Endothelial cell of umbilical vein (primary cell): ENCODE results near the gene SLC9B1. TPM values are rescaled to one million over a fixed set of nuclear protein-coding genes. Genes with fewer than 3 reads are reported as not detected.

Experiments used
- BruUV-seq: library from RNA; stranded (reverse); fragments of 400-500 nt; replicated peaks from 2 replicates; lab custom pipeline; 2021; lab: Mats Ljungman, UMichigan
- CTCF ChIA-PET: fragments of 300-600, 350-600 bp; sonication (Branson Sonifier 250); formaldehyde crosslinking; loops from one replicate; lab custom pipeline; 2021; ENCODE audit warnings: antibody characterized with exemption, inconsistent platforms; lab: Charles Lee
- POLR2A ChIA-PET: fragments of 300-600, 350-600 bp; sonication (Branson Sonifier 250); formaldehyde crosslinking; loops from one replicate; lab custom pipeline; 2021; ENCODE audit warnings: antibody characterized with exemption, inconsistent platforms; lab: Charles Lee
- DNase-seq: peaks from one replicate; pipeline ENCODE4 v3.0.0-alpha.2; 2011; ENCODE audit warnings: low read depth, low spot score
- FAIRE-seq: peaks from 2 replicates; lab custom pipeline; 2011; peaks lifted over from hg19 to GRCh38; lab: Jason Lieb, UNC
- H2AFZ ChIP-seq: 2 replicates; pipeline ENCODE4 v1.6.0; 2012; ENCODE audit warnings: low read depth, low read length, control low read depth, inconsistent platforms
- H3K27ac ChIP-seq: 2 replicates; pipeline ENCODE4 v1.5.1; 2011; ENCODE audit warnings: low read depth, mild to moderate bottlenecking, control low read depth, low read length, moderate library complexity; ENCODE audit not compliant: insufficient read depth
- H3K27me3 ChIP-seq, 2 experiments: 2 replicates each; pipeline versions ENCODE4 v1.6.0 to v1.6.1; 2011; ENCODE audit warnings: low read length in 2 of 2, mixed read lengths in 1 of 2; ENCODE audit not compliant: control insufficient read depth in 2 of 2, insufficient read depth in 2 of 2
- H3K36me3 ChIP-seq, 2 experiments: 2 replicates in 1 of 2; 3 replicates in 1 of 2; pipeline ENCODE4 v1.5.1; 2011; ENCODE audit warnings: low read length in 2 of 2, mild to moderate bottlenecking in 1 of 2, moderate library complexity in 1 of 2; ENCODE audit not compliant: control insufficient read depth in 2 of 2, insufficient read depth in 2 of 2; ENCODE audit errors: extremely low read depth in 1 of 2
- H3K4me1 ChIP-seq: 3 replicates; pipeline ENCODE4 v1.5.1; 2011; ENCODE audit warnings: mild to moderate bottlenecking, low read length; ENCODE audit not compliant: control insufficient read depth, insufficient read depth; ENCODE audit errors: extremely low read depth
- H3K4me2 ChIP-seq: 2 replicates; pipeline ENCODE4 v1.6.1; 2011; ENCODE audit warnings: low read length, control low read depth, mixed read lengths; ENCODE audit not compliant: insufficient read depth
- H3K4me3 ChIP-seq, 3 experiments: fragments of 200-600 bp in 1 of 3; sonication (generic), shearing (Covaris generic) in 1 of 3; replicated peaks in 1 of 3; 2 replicates each; pipeline ENCODE4 v1.5.1; 2011 to 2016; ENCODE audit warnings: control low read depth in 3 of 3, low read length in 3 of 3, mild to moderate bottlenecking in 2 of 3, inconsistent platforms in 1 of 3, low read depth in 1 of 3, moderate library complexity in 1 of 3; ENCODE audit not compliant: insufficient read depth in 1 of 3
- H3K79me2 ChIP-seq: 2 replicates; pipeline ENCODE4 v1.6.0; 2012; ENCODE audit warnings: low read length, inconsistent platforms; ENCODE audit not compliant: control insufficient read depth, insufficient read depth
- H3K9ac ChIP-seq: replicated peaks from 2 replicates; pipeline ENCODE3; 2011; ENCODE audit warnings: low read length, control low read depth; ENCODE audit not compliant: insufficient read depth; ENCODE audit errors: extremely low read depth
- H3K9me1 ChIP-seq: replicated peaks from 3 replicates; pipeline ENCODE4 v1.6.0; 2011; ENCODE audit warnings: mild to moderate bottlenecking, low read length; ENCODE audit not compliant: control insufficient read depth, insufficient read depth; ENCODE audit errors: extremely low read depth
- H3K9me3 ChIP-seq: replicated peaks from 2 replicates; pipeline ENCODE4 v1.5.1; 2012; ENCODE audit warnings: low read length, inconsistent platforms; ENCODE audit not compliant: control insufficient read depth, insufficient read depth
- H4K20me1 ChIP-seq: replicated peaks from 2 replicates; pipeline ENCODE3; 2011; ENCODE audit warnings: mild to moderate bottlenecking, low read length; ENCODE audit not compliant: control insufficient read depth, insufficient read depth; ENCODE audit errors: extremely low read depth
- EZH2 ChIP-seq: IDR thresholded peaks from 2 replicates; pipeline ENCODE4 v1.6.1; 2012; ENCODE audit warnings: borderline replicate concordance, low read depth, mild to moderate bottlenecking, moderate library complexity, low read length, inconsistent platforms; ENCODE audit not compliant: severe bottlenecking
- GATA2 ChIP-seq: IDR thresholded peaks from 2 replicates; pipeline ENCODE4 v1.7.0; 2011; ENCODE audit warnings: low read depth, mild to moderate bottlenecking, moderate library complexity, mixed read lengths, low read length; ENCODE audit not compliant: insufficient read length, insufficient read depth
- MYC ChIP-seq: IDR thresholded peaks from one replicate; pipeline ENCODE4 v1.6.1; 2011; ENCODE audit warnings: mild to moderate bottlenecking, low read depth, low read length
- POLR2A ChIP-seq: IDR thresholded peaks from 2 replicates; pipeline ENCODE4 v1.6.1; 2012; ENCODE audit warnings: low read depth, mild to moderate bottlenecking, control low read depth, low read length
- dilution Hi-C: fragments of 300-500 bp; cut with MboI; formaldehyde crosslinking; loops from one replicate; pipeline ENCODE4 v1.15.0; 2019; ENCODE audit warnings: low sequenced_read_pairs; ENCODE audit not compliant: extremely low pct_ligation_motif_present
- intact Hi-C: fragments of 100-400 bp; cut with micrococcal nuclease; formaldehyde crosslinking; loops from one replicate; pipeline ENCODE4 v1.10.0; 2022
- polyA plus RNA-seq, 4 experiments: library from polyadenylated mRNA; depleted of rRNA in 3 of 4; stranded (reverse) in 3 of 4; unstranded in 1 of 4; fragments of >200 nt; gene quantifications; 2 replicates each; pipeline versions ENCODE4 v1.2.1 to v1.2.3, GENCODE V29; 2011 to 2012; ENCODE audit warnings: missing spikeins in 1 of 4
- total RNA-seq: library from RNA; stranded (reverse); gene quantifications from 2 replicates; pipeline ENCODE4 v1.2.3, GENCODE V29; 2021
- TF ChIP-seq, protein P1 (sequence below), 2 donors: IDR thresholded peaks; 1 replicate in 1 of 2; 2 replicates in 1 of 2; pipeline ENCODE4 v1.5.1; 2011; ENCODE audit warnings: low read length in 2 of 2, mild to moderate bottlenecking in 2 of 2, moderate library complexity in 2 of 2, control low read depth in 1 of 2, inconsistent platforms in 1 of 2, low read depth in 1 of 2; ENCODE audit not compliant: insufficient read depth in 1 of 2; ENCODE audit errors: extremely low read depth in 1 of 2

The SLC9B1 gene
- total and polyA plus RNA-seq, 2 donors (not counting 3 experiments of a cell fraction or from before 2014, with no cell fraction given) = 0.19 to 0.49 TPM

DNA sequence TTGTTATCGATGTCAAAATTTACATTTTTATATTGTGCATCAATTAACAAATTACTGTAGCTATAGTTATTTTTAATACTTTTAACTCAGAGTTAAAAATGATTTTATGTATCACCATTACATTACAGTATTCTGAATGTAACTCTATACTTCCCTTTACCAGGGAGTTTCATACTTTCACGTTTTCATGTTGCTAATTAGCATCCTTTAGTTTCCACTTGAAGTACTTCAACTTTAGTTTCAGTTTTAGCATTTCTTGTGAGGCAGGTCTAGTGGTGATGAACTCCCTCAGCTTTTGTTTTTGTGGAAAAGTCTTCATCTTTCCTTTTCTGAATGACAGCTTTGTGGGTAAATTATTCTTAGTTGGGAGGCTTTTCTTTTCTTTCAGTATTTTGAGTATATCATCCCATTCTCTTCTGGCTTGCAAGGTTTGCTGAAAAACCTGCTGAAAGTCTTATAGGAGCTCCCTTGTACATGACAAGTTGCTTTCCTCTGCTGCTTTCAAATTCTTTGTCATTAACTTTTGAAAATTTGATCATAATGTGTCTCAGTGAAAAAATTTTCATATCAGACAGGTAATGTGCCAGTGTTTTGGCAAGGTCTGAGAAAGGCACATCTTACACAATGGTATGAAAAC is 160.6 kb downstream of the SLC9B1 start:
- intact Hi-C loops = no loop called here
- CTCF ChIA-PET = interaction anchor here (0.6 kb wide), 1 partner anchor 13 kb away, joined by 3 read pairs; no protein-coding TSS in a partner anchor

More for the DNA sequence above, 160.6 kb downstream of the SLC9B1 start:
- FAIRE-seq (no peak), DNase-seq (no peak)
- Histone ChIP-seq H3K9ac (no peak overlapping the region), H3K4me2 (no peak overlapping the region), H3K9me1 (no peaks in the 10 kb centered on the region), H3K27ac (no peak overlapping the region), H3K27me3 (no peaks in the 10 kb centered on the region), H3K4me3 (no peak overlapping the region), H4K20me1 (no peaks in the 10 kb centered on the region), H3K36me3 (no peaks in the 10 kb centered on the region), H3K79me2 (no peaks in the 10 kb centered on the region), H3K9me3 (no peaks in the 10 kb centered on the region), H3K4me1 (no peaks in the 10 kb centered on the region), H2AFZ (no peak overlapping the region)
- POLR2A ChIA-PET = no interaction called here
- BruUV-seq = no TSS peak
- TF ChIP-seq EZH2 (no peak), GATA2 (no peak), POLR2A (no peak), MYC (no peak)
- TF ChIP-seq, protein P1, sequence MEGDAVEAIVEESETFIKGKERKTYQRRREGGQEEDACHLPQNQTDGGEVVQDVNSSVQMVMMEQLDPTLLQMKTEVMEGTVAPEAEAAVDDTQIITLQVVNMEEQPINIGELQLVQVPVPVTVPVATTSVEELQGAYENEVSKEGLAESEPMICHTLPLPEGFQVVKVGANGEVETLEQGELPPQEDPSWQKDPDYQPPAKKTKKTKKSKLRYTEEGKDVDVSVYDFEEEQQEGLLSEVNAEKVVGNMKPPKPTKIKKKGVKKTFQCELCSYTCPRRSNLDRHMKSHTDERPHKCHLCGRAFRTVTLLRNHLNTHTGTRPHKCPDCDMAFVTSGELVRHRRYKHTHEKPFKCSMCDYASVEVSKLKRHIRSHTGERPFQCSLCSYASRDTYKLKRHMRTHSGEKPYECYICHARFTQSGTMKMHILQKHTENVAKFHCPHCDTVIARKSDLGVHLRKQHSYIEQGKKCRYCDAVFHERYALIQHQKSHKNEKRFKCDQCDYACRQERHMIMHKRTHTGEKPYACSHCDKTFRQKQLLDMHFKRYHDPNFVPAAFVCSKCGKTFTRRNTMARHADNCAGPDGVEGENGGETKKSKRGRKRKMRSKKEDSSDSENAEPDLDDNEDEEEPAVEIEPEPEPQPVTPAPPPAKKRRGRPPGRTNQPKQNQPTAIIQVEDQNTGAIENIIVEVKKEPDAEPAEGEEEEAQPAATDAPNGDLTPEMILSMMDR (IDR thresholded peaks at IDR 0.05; ENCODE audit: extremely low read depth in 1 of 2, insufficient read depth in 1 of 2, low read depth in 1 of 2, low read length in 2 of 2) = no peak
- dilution Hi-C loops = no loop called here

Other genes starting within 250 kb of the SLC9B1 start
- 279 and 288 TPM in 2 replicates for gene UBE2D3, start 192.2 kb downstream of the SLC9B1 start, total RNA-seq
- 388 and 399 TPM in 2 replicates for gene UBE2D3, start 192.2 kb downstream of the SLC9B1 start, polyA plus RNA-seq
- 26.5 and 28.4 TPM in 2 replicates for gene CISD2, start 150.7 kb downstream of the SLC9B1 start, total RNA-seq
- 13.5 and 14.6 TPM in 2 replicates for gene CISD2, start 150.7 kb downstream of the SLC9B1 start, polyA plus RNA-seq
- gene SLC9B2, start 57.1 kb upstream of the SLC9B1 start, total RNA-seq = 22.0 and 23.5 TPM in 2 replicates
- gene SLC9B2, start 57.1 kb upstream of the SLC9B1 start, polyA plus RNA-seq = 9.2 and 9.6 TPM in 2 replicates
- 29.4 and 36.4 TPM in 2 replicates for gene BDH2, start 80.1 kb upstream of the SLC9B1 start, total RNA-seq
- 37.3 and 40.9 TPM in 2 replicates for gene BDH2, start 80.1 kb upstream of the SLC9B1 start, polyA plus RNA-seq
- 45.7 and 50.8 TPM in 2 replicates for gene CENPE, start 178.6 kb upstream of the SLC9B1 start, total RNA-seq
- gene CENPE, start 178.6 kb upstream of the SLC9B1 start, polyA plus RNA-seq = 1.3 and 1.7 TPM in 2 replicates